ENCODE data around the gene TCTN3. TPM values are rescaled to one million over a fixed set of nuclear protein-coding genes. Genes with fewer than 3 reads are reported as not detected.
"Not testable (repeated sequence)": the region's sequence is repeated elsewhere in the genome, so short reads cannot be mapped to it uniquely, and the experiment has no call there.

TCTN3 gene
- total RNA-seq, 4 donors from 2014 or later, result 6.8 to 21.1 (median 16.7) TPM

GRCh38 chr10:95688648-95689047, 5.1 kb downstream of the TCTN3 start:
- 30 to 42% methylated on average over 2 of the region's 2 CpGs for WGBS, 2 donors
- H3K27ac ChIP-seq, result no peak overlapping the region
- no peak for DNase-seq
- no peaks in the 10 kb centered on the region for H3K27me3 ChIP-seq
- no peak overlapping the region for H3K4me3 ChIP-seq
- intact Hi-C loops (cut with DNase I), result no loop called here
- TF ChIP-seq POLR2A (IDR thresholded peaks at IDR 0.05) (no peak), CTCF (IDR thresholded peaks at IDR 0.05) (peak in 1 of 6 experiments; percentile 6)
- no peaks in the 10 kb centered on the region for H3K9me3 ChIP-seq
- peaks cover 0 to 53% (median 18%) of the 10 kb centered on the region in 3 donors for H3K4me1 ChIP-seq
- H3K36me3 ChIP-seq, result peaks cover 0 to 86% (median 20%) of the 10 kb centered on the region in 3 donors

GRCh38 chr10:95683966-95684365, 9.8 kb downstream of the TCTN3 start:
- peaks cover 0 to 17% (median 0%) of the 10 kb centered on the region in 3 donors for H3K4me1 ChIP-seq
- no peak for DNase-seq
- no peak overlapping the region for H3K4me3 ChIP-seq
- H3K27me3 ChIP-seq, result no peaks in the 10 kb centered on the region
- H3K36me3 ChIP-seq, result peaks cover 0 to 97% (median 49%) of the 10 kb centered on the region in 3 donors
- TF ChIP-seq POLR2A (IDR thresholded peaks at IDR 0.05) (no peak), CTCF (IDR thresholded peaks at IDR 0.05) (no peak)
- intact Hi-C loops (cut with DNase I), result no loop called here
- H3K9me3 ChIP-seq, result no peaks in the 10 kb centered on the region
- no peak overlapping the region for H3K27ac ChIP-seq

GRCh38 chr10:95675403-95676116, 18.2 kb downstream of the TCTN3 start:
- no peak overlapping the region for H3K27ac ChIP-seq

GRCh38 chr10:95674643-95675042, 19.1 kb downstream of the TCTN3 start:
- TF ChIP-seq POLR2A (IDR thresholded peaks at IDR 0.05) (no peak), CTCF (IDR thresholded peaks at IDR 0.05) (no peak)
- peaks cover 0 to 10% (median 0%) of the 10 kb centered on the region in 3 donors for H3K4me1 ChIP-seq
- no peak overlapping the region for H3K27ac ChIP-seq
- intact Hi-C loops (cut with DNase I), result no loop called here
- no peaks in the 10 kb centered on the region for H3K9me3 ChIP-seq
- no peaks in the 10 kb centered on the region for H3K27me3 ChIP-seq
- H3K4me3 ChIP-seq, result no peak overlapping the region
- 96 to 100% methylated on average over 1 of the region's 1 CpG for WGBS, 2 donors
- H3K36me3 ChIP-seq, result peaks cover 0 to 74% (median 5%) of the 10 kb centered on the region in 3 donors
- no peak for DNase-seq

More at GRCh38 chr10:95675403-95676116, 18.2 kb downstream of the TCTN3 start:
- Histone ChIP-seq H3K9me3 (no peaks in the 10 kb centered on the region), H3K36me3 (peaks cover 0 to 78% (median 11%) of the 10 kb centered on the region in 3 donors), H3K27me3 (no peaks in the 10 kb centered on the region), H3K4me3 (no peak overlapping the region), H3K4me1 (peaks cover 0 to 10% (median 0%) of the 10 kb centered on the region in 3 donors)
- no peak for DNase-seq
- TF ChIP-seq CTCF (IDR thresholded peaks at IDR 0.05), result no peak
- no peak for TF ChIP-seq POLR2A (IDR thresholded peaks at IDR 0.05)
- intact Hi-C loops (cut with DNase I), result no loop called here
- 53 to 67% methylated on average over 1 of the region's 1 CpG for WGBS, 2 donors

GRCh38 chr10:95672641-95673040, 21.1 kb downstream of the TCTN3 start:
- H3K4me3 ChIP-seq; DNase-seq; H3K27ac ChIP-seq; H3K4me1 ChIP-seq; H3K9me3 ChIP-seq; intact Hi-C loops (cut with DNase I); H3K27me3 ChIP-seq: not testable (repeated sequence)
- 94 to 95% methylated on average over 5 to 7 of the region's 7 CpGs for WGBS, 2 donors
- peaks cover 0 to 71% (median 0%) of the 10 kb centered on the region in 3 donors for H3K36me3 ChIP-seq

All from esophagus squamous epithelium (tissue), 5 donors.